Measurements from ENCODE around the gene LEFTY1. TPM values are rescaled to one million over a fixed set of nuclear protein-coding genes. Genes with fewer than 3 reads are reported as not detected.

LEFTY1 gene
- not detected in 2 replicates for total RNA-seq

DNA sequence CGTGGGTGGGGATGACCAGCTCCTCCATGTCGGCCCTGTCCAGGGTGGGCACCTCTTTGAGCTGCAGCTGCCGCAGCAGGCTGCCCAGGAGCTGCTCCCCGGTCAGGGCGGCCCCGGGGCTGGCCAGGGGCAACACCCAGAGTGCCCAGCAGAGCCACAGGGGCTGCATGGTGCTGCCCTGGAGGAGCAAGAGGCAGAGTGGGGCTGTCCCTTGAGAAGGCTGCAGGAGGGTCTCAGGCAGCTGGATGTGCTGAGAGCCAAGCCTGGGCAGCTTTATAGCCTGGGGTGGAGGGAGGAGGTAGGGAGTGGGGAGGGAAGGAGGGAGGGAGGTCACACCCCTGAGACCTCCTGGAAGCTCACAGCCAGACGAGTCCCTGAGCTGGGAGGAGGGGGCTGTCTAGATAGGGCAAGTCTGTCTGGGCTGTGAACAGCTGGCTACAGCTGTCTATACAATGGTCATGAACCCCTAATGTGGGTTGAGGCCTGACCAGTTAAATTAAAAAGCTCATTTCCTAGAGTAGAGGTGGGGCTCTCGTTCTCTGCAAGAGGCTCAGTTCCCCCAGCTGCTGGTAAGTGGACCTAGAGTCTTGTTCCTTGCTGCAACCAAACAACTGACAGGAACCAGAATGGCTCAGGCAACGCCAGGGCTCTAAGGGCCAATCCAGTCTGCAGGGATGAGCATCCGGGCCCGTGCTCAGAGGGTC is at the start of gene LEFTY1:
Gene LEFTY1 (minus strand): TSS at position 249 of the 704 bp plus-strand sequence. CDS start 80 bp downstream, at position 169.

GRCh38 chr1:225923692-225924555 is 35.0 kb upstream of the LEFTY1 start, which contains the start of gene PYCR2:
PYCR2 (minus strand) TSS chr1:225924250; CDS start chr1:225924110, 140 bp downstream.

DNA sequence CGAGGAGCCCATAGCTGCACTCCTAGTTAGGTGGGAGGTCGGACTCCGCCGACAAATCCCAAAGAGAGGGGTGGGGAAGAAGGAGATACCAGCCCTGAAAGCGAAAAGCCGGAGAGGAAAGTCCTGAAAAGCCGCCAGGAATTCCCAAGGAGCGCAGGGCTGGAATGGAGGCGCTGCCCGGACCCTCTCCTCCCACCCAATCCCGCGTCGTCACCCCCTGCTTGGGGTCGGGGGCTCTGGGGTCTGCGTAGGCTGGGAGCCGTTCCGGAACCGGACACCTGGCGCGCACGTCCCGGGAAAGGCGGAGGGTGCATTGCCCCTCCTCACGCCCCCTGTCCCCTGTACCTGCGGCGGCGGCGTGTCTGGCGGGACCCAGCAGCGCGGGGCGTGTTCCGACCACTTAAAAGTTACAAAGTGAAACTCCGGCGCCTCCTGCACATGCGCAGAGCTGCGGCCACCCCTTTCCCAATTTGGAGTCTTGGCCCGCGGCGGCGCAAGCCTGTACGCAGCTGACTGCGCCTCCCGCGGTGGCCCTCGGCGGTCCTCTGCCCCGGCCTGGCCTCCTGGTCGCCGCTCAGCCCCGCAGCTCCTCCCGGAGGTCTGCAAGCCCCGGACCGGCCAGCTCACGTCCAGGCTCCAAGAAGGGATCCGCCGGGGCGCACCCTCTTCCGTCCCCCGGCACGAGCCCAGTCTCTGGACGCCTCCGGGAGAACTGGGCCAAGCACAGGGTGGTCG is 6.8 kb downstream of the LEFTY1 start, which contains the start of gene TMEM63A:
Gene TMEM63A (minus strand): TSS at position 422 of the 735 bp plus-strand sequence. CDS start 4,800 bp downstream, outside the sequence.

Small RNAs within 50 kb of the gene (small RNA-seq; reads per million reads assigned to genes)
- not detected for gene AL117348.1

Other genes starting within 250 kb of the LEFTY1 start
- 76.3 and 89.2 TPM in 2 replicates for gene ENAH, start 236.0 kb downstream of the LEFTY1 start, total RNA-seq
- gene SRP9, start 111.3 kb downstream of the LEFTY1 start, total RNA-seq, result 153 and 154 TPM in 2 replicates
- 59.4 and 81.8 TPM in 2 replicates for gene EPHX1, start 79.0 kb downstream of the LEFTY1 start, total RNA-seq
- gene TMEM63A, start 6.8 kb downstream of the LEFTY1 start, total RNA-seq, result 32.4 and 38.5 TPM in 2 replicates
- 54.4 and 55.5 TPM in 2 replicates for gene PYCR2, start 35.1 kb upstream of the LEFTY1 start, total RNA-seq
- gene LEFTY2, start 52.1 kb upstream of the LEFTY1 start, total RNA-seq, result not detected in 2 replicates
- 32.5 and 35.9 TPM in 2 replicates for gene SDE2, start 110.2 kb upstream of the LEFTY1 start, total RNA-seq
- 85.8 and 101 TPM in 2 replicates for gene H3-3A, start 173.6 kb upstream of the LEFTY1 start, total RNA-seq

Data from hair follicle dermal papilla cell (primary cell).